ENCODE results near the gene ZNF500.

ZNF500 gene

GRCh38 chr16:4775005-4775404 is 8.0 kb upstream of the ZNF500 start:
- no peak overlapping the region for H3K4me3 ChIP-seq (ENCODE audit: low read depth, low read length)
- DNase-seq (ENCODE audit: low read depth): no peak
- TF ChIP-seq CTCF (IDR thresholded peaks at IDR 0.05; ENCODE audit: low read depth, low read length, missing control alignments): no peak
- in situ Hi-C loops (cut with HindIII; ENCODE audit: low sequenced_read_pairs): no loop called here

- TF ChIP-seq CTCF (IDR thresholded peaks at IDR 0.05; ENCODE audit: low read depth, low read length, missing control alignments): no peak
- in situ Hi-C loops (cut with HindIII; ENCODE audit: low sequenced_read_pairs): no loop called here
- no peak for DNase-seq (ENCODE audit: low read depth)
- H3K4me3 ChIP-seq (ENCODE audit: low read depth, low read length): no peak overlapping the region
These were observed 5.4 kb upstream of the ZNF500 start for GRCh38 chr16:4772351-4772750.

- in situ Hi-C loops (cut with HindIII; ENCODE audit: low sequenced_read_pairs): no loop called here
- no peak for DNase-seq (ENCODE audit: low read depth)
- H3K4me3 ChIP-seq (ENCODE audit: low read depth, low read length): no peak overlapping the region
- TF ChIP-seq CTCF (IDR thresholded peaks at IDR 0.05; ENCODE audit: low read depth, low read length, missing control alignments): no peak
These were observed 4.7 kb upstream of the ZNF500 start for GRCh38 chr16:4771646-4772045.

- TF ChIP-seq CTCF (IDR thresholded peaks at IDR 0.05; ENCODE audit: low read depth, low read length, missing control alignments): no peak
- H3K4me3 ChIP-seq (ENCODE audit: low read depth, low read length): peak overlapping the region; percentile 49
- DNase-seq (ENCODE audit: low read depth): no peak
- in situ Hi-C loops (cut with HindIII; ENCODE audit: low sequenced_read_pairs): loop anchor here (5.0 kb wide), 1 partner anchor 48 kb away; no protein-coding TSS in a partner anchor
These were observed 2.3 kb upstream of the ZNF500 start for GRCh38 chr16:4769306-4769638.

- no peak for TF ChIP-seq CTCF (IDR thresholded peaks at IDR 0.05; ENCODE audit: low read depth, low read length, missing control alignments)
- in situ Hi-C loops (cut with HindIII; ENCODE audit: low sequenced_read_pairs): loop anchor here (5.0 kb wide), 1 partner anchor 49 kb away; no protein-coding TSS in a partner anchor
- peak; percentile 83 for DNase-seq (ENCODE audit: low read depth)
- peak overlapping the region; percentile 49 for H3K4me3 ChIP-seq (ENCODE audit: low read depth, low read length)
These were observed 1.8 kb upstream of the ZNF500 start for GRCh38 chr16:4768549-4769305.

- in situ Hi-C loops (cut with HindIII; ENCODE audit: low sequenced_read_pairs): loop anchor here (5.0 kb wide), 1 partner anchor 49 kb away; no protein-coding TSS in a partner anchor
- no peak for TF ChIP-seq CTCF (IDR thresholded peaks at IDR 0.05; ENCODE audit: low read depth, low read length, missing control alignments)
- no peak for DNase-seq (ENCODE audit: low read depth)
- H3K4me3 ChIP-seq (ENCODE audit: low read depth, low read length): peak overlapping the region; percentile 49
These were observed 1.0 kb upstream of the ZNF500 start for GRCh38 chr16:4767872-4768548.
